Thymus (tissue), 2 donors: ENCODE results near the gene SLC27A4. TPM values are rescaled to one million over a fixed set of nuclear protein-coding genes. Genes with fewer than 3 reads are reported as not detected.

Experiments used
- polyA plus RNA-seq: library from polyadenylated mRNA; stranded (reverse); fragments of 200-250 nt; gene quantifications from one replicate; pipeline ENCODE4 v1.2.3, GENCODE V29; 2013
- total RNA-seq: library from RNA; stranded (reverse); fragments of 120-200 nt; gene quantifications from one replicate; pipeline ENCODE4 v1.2.4, GENCODE V29; 2013
- donor health status: healthy.

Gene SLC27A4
- total and polyA plus RNA-seq, 2 donors = 6.7 to 20.7 TPM

Other genes starting within 250 kb of the SLC27A4 start
- 51.6 TPM for gene PTGES2, start 212.8 kb upstream of the SLC27A4 start, total RNA-seq
- gene PTGES2, start 212.8 kb upstream of the SLC27A4 start, polyA plus RNA-seq = 39.3 TPM
- gene LCN2, start 191.1 kb upstream of the SLC27A4 start, total RNA-seq = 3.4 TPM
- gene LCN2, start 191.1 kb upstream of the SLC27A4 start, polyA plus RNA-seq = 31.9 TPM
- 134 TPM for gene BBLN, start 180.3 kb upstream of the SLC27A4 start, total RNA-seq
- gene BBLN, start 180.3 kb upstream of the SLC27A4 start, polyA plus RNA-seq = 162 TPM
- gene CIZ1, start 149.0 kb upstream of the SLC27A4 start, total RNA-seq = 25.4 TPM
- 36.5 TPM for gene CIZ1, start 149.0 kb upstream of the SLC27A4 start, polyA plus RNA-seq
- 0.94 TPM for gene DNM1, start 137.1 kb upstream of the SLC27A4 start, total RNA-seq
- gene DNM1, start 137.1 kb upstream of the SLC27A4 start, polyA plus RNA-seq = 4.5 TPM
- 18.3 TPM for gene GOLGA2, start 64.5 kb upstream of the SLC27A4 start, total RNA-seq
- gene GOLGA2, start 64.5 kb upstream of the SLC27A4 start, polyA plus RNA-seq = 45.0 TPM
- 25.9 TPM for gene SWI5, start 64.3 kb upstream of the SLC27A4 start, total RNA-seq
- 26.3 TPM for gene SWI5, start 64.3 kb upstream of the SLC27A4 start, polyA plus RNA-seq
- 20.3 TPM for gene TRUB2, start 18.1 kb upstream of the SLC27A4 start, total RNA-seq
- gene TRUB2, start 18.1 kb upstream of the SLC27A4 start, polyA plus RNA-seq = 14.9 TPM
- 27.9 TPM for gene COQ4, start 17.7 kb upstream of the SLC27A4 start, total RNA-seq
- 61.7 TPM for gene COQ4, start 17.7 kb upstream of the SLC27A4 start, polyA plus RNA-seq
- gene URM1, start 30.8 kb downstream of the SLC27A4 start, total RNA-seq = 46.7 TPM
- 37.9 TPM for gene URM1, start 30.8 kb downstream of the SLC27A4 start, polyA plus RNA-seq
- gene CERCAM, start 80.3 kb downstream of the SLC27A4 start, total RNA-seq = 2.3 TPM
- gene CERCAM, start 80.3 kb downstream of the SLC27A4 start, polyA plus RNA-seq = 3.1 TPM
- 34.4 TPM for gene ODF2, start 115.5 kb downstream of the SLC27A4 start, total RNA-seq
- gene ODF2, start 115.5 kb downstream of the SLC27A4 start, polyA plus RNA-seq = 22.7 TPM
- gene GLE1, start 164.2 kb downstream of the SLC27A4 start, total RNA-seq = 36.8 TPM
- gene GLE1, start 164.2 kb downstream of the SLC27A4 start, polyA plus RNA-seq = 23.7 TPM
- 109 TPM for gene SPTAN1, start 212.1 kb downstream of the SLC27A4 start, total RNA-seq
- gene SPTAN1, start 212.1 kb downstream of the SLC27A4 start, polyA plus RNA-seq = 136 TPM